IMR-90 (cell line): ENCODE results near the gene C1orf56. TPM values are rescaled to one million over a fixed set of nuclear protein-coding genes. Genes with fewer than 3 reads are reported as not detected.

ENCODE experiments used
- ATAC-seq: fragments of 200-7000 bp; cut with Tn5 transposase; 2 replicates; pipeline ENCODE4 v1.9.1; 2020; ENCODE audit warnings: low read depth, mild to moderate bottlenecking, moderate library complexity
- BruUV-seq: library from RNA; stranded (reverse); fragments of 400-500 nt; replicated peaks from 2 replicates; lab custom pipeline; 2021; lab: Mats Ljungman, UMichigan
- CTCF ChIA-PET: fragments of 300-600 bp; formaldehyde crosslinking; extraction: SDS; loops from one replicate; lab custom pipeline; 2021; ENCODE audit warnings: antibody characterized with exemption; lab: Yijun Ruan, JAX
- POLR2A ChIA-PET: fragments of 300-600 bp; sonication (Branson Sonifier 250); formaldehyde crosslinking; loops from one replicate; lab custom pipeline; 2022; ENCODE audit warnings: antibody characterized with exemption; ENCODE audit not compliant: unreplicated experiment; lab: Charles Lee
- DNase-seq: peaks from one replicate; pipeline ENCODE4 v3.0.0; 2013
- H2AFZ ChIP-seq: replicated peaks from 2 replicates; pipeline ENCODE3; 2013; ENCODE audit warnings: low read length, mild to moderate bottlenecking; ENCODE audit not compliant: poor library complexity
- H2AK5ac ChIP-seq: 2 replicates; pipeline ENCODE4 v1.6.1; 2013; ENCODE audit warnings: low read depth, low read length, inconsistent platforms
- H2AK9ac ChIP-seq: replicated peaks from 2 replicates; pipeline ENCODE3; 2013; ENCODE audit warnings: mild to moderate bottlenecking, low read depth, low read length, moderate library complexity; ENCODE audit not compliant: poor library complexity
- H2BK120ac ChIP-seq: 2 replicates; pipeline ENCODE4 v1.6.1; 2013; ENCODE audit warnings: low read depth, low read length, inconsistent platforms
- H2BK15ac ChIP-seq: 3 replicates; pipeline ENCODE4 v1.6.1; 2013; ENCODE audit warnings: low read depth, low read length, inconsistent platforms
- H2BK20ac ChIP-seq: 2 replicates; pipeline ENCODE4 v1.6.1; 2013; ENCODE audit warnings: low read depth, mild to moderate bottlenecking, inconsistent platforms, low read length, moderate library complexity
- H2BK5ac ChIP-seq: 2 replicates; pipeline ENCODE4 v1.6.1; 2013; ENCODE audit warnings: mild to moderate bottlenecking, low read depth, low read length, inconsistent platforms; ENCODE audit not compliant: poor library complexity, severe bottlenecking
- H3K14ac ChIP-seq: replicated peaks from 2 replicates; pipeline ENCODE4 v1.6.1; 2013; ENCODE audit warnings: low read depth, low read length, inconsistent platforms
- H3K18ac ChIP-seq: 2 replicates; pipeline ENCODE4 v1.6.1; 2013; ENCODE audit warnings: low read depth, low read length, control low read depth
- H3K23ac ChIP-seq: 2 replicates; pipeline ENCODE4 v1.6.1; 2013; ENCODE audit warnings: low read depth, low read length, inconsistent platforms
- H3K27ac ChIP-seq: 2 replicates; pipeline ENCODE4 v1.5.1; 2013; ENCODE audit warnings: mild to moderate bottlenecking, control low read depth, low read length; ENCODE audit not compliant: insufficient read depth
- H3K27me3 ChIP-seq: 2 replicates; pipeline ENCODE4 v1.6.1; 2013; ENCODE audit warnings: low read length; ENCODE audit not compliant: control insufficient read depth, insufficient read depth
- H3K36me3 ChIP-seq: 2 replicates; pipeline ENCODE4 v1.6.1; 2013; ENCODE audit warnings: low read length, mixed read lengths; ENCODE audit not compliant: control insufficient read depth, insufficient read depth
- H3K4ac ChIP-seq: 2 replicates; pipeline ENCODE4 v1.6.1; 2013; ENCODE audit warnings: low read depth, low read length, inconsistent platforms
- H3K4me1 ChIP-seq: 2 replicates; pipeline ENCODE4 v1.6.1; 2013; ENCODE audit warnings: low read length, mixed read lengths; ENCODE audit not compliant: control insufficient read depth, insufficient read depth
- H3K4me2 ChIP-seq: 2 replicates; pipeline ENCODE4 v1.6.1; 2013; ENCODE audit warnings: low read depth, mild to moderate bottlenecking, control low read depth, low read length, moderate library complexity
- H3K4me3 ChIP-seq: 2 replicates; pipeline ENCODE4 v1.5.1; 2013; ENCODE audit warnings: low read depth, mild to moderate bottlenecking, control low read depth, low read length, moderate library complexity; ENCODE audit not compliant: insufficient read depth
- H3K56ac ChIP-seq: 2 replicates; pipeline ENCODE4 v1.6.1; 2013; ENCODE audit warnings: low read length, inconsistent platforms; ENCODE audit not compliant: insufficient read depth; ENCODE audit errors: extremely low read depth
- H3K79me1 ChIP-seq, 2 experiments: 2 replicates each; pipeline ENCODE4 v1.6.1; 2013; ENCODE audit warnings: low read length in 2 of 2, inconsistent platforms in 1 of 2, low read depth in 1 of 2
- H3K9ac ChIP-seq: 2 replicates; pipeline ENCODE4 v1.6.1; 2013; ENCODE audit warnings: low read depth, low read length, control low read depth
- H3K9me1 ChIP-seq: 2 replicates; pipeline ENCODE4 v1.6.1; 2013; ENCODE audit warnings: low read length, inconsistent platforms; ENCODE audit not compliant: insufficient read depth
- H3K9me3 ChIP-seq: 2 replicates; pipeline ENCODE4 v1.6.1; 2013; ENCODE audit warnings: low read length; ENCODE audit not compliant: control insufficient read depth, insufficient read depth
- H4K20me1 ChIP-seq: 2 replicates; pipeline ENCODE4 v1.6.1; 2013; ENCODE audit warnings: low read length, inconsistent platforms; ENCODE audit not compliant: insufficient read depth
- H4K5ac ChIP-seq: 2 replicates; pipeline ENCODE4 v1.6.1; 2013; ENCODE audit warnings: mild to moderate bottlenecking, low read depth, low read length, control low read depth
- H4K8ac ChIP-seq, 2 experiments: 2 replicates each; pipeline ENCODE4 v1.6.1; 2013; ENCODE audit warnings: low read depth in 2 of 2, low read length in 2 of 2, control low read depth in 1 of 2, inconsistent platforms in 1 of 2
- H4K91ac ChIP-seq: 2 replicates; pipeline ENCODE4 v1.6.1; 2013; ENCODE audit warnings: low read depth, low read length, inconsistent platforms; ENCODE audit not compliant: insufficient read depth
- BHLHE40 ChIP-seq: fragments of 150-350 bp; IDR thresholded peaks from 2 replicates; pipeline ENCODE4 v1.6.1; 2016; ENCODE audit warnings: mild to moderate bottlenecking, low read depth, low read length
- ELK1 ChIP-seq: fragments of 150-350 bp; IDR thresholded peaks from 2 replicates; pipeline ENCODE4 v1.6.1; 2016; ENCODE audit warnings: low read depth, mild to moderate bottlenecking, low read length, moderate library complexity, borderline replicate concordance
- MXI1 ChIP-seq: IDR thresholded peaks from 2 replicates; pipeline ENCODE4 v1.6.1; 2012; ENCODE audit warnings: low read depth, mild to moderate bottlenecking, low read length, moderate library complexity, borderline replicate concordance
- NFE2L2 ChIP-seq: fragments of 150-350 bp; IDR thresholded peaks from 2 replicates; pipeline ENCODE4 v1.6.1; 2016; ENCODE audit warnings: low read depth, mild to moderate bottlenecking, low read length
- POLR2A ChIP-seq: IDR thresholded peaks from 2 replicates; pipeline ENCODE4 v1.6.1; 2012; ENCODE audit warnings: mild to moderate bottlenecking, low read depth, low read length
- RFX5 ChIP-seq: IDR thresholded peaks from 2 replicates; pipeline ENCODE4 v1.8.0; 2012; ENCODE audit warnings: low read depth, mild to moderate bottlenecking, low read length, moderate library complexity
- SMC3 ChIP-seq: fragments of 150-350 bp; IDR thresholded peaks from 2 replicates; pipeline ENCODE4 v1.6.1; 2016; ENCODE audit warnings: low read depth, mild to moderate bottlenecking, antibody characterized with exemption, low read length, moderate library complexity
- WGBS, 2 experiments: methylation state at CpG; one replicate each; pipeline versions ENCODE4 v1.1.5 to v1.1.7; 2013; ENCODE audit warnings: missing lambda C conversion rate in 2 of 2; ENCODE audit not compliant: insufficient read length in 1 of 2; ENCODE audit errors: extremely low coverage in 2 of 2; 5-methylcytosine and 5-hydroxymethylcytosine counted together
- dilution Hi-C: fragments of 300-500 bp; cut with HindIII; formaldehyde crosslinking; loops from one replicate; pipeline ENCODE4 v1.14.3; 2018; ENCODE audit warnings: low sequenced_read_pairs; ENCODE audit not compliant: unreplicated experiment
- in situ Hi-C: fragments of 300-500 bp; cut with MboI; formaldehyde crosslinking; loops from 3 replicates; pipeline ENCODE4 v1.14.3; 2019; ENCODE audit warnings: low sequenced_read_pairs, inconsistent platforms, mixed read lengths
- intact Hi-C: fragments of 100-400 bp; cut with micrococcal nuclease; formaldehyde crosslinking; loops from 2 replicates; pipeline ENCODE4 v1.10.0; 2022
- polyA plus RNA-seq, 3 experiments: library from polyadenylated mRNA; depleted of rRNA; stranded (reverse); fragments of >200 nt; gene quantifications; 2 replicates each; pipeline ENCODE4 v1.2.3, GENCODE V29; 2012; ENCODE audit warnings: low replicate concordance in 1 of 3
- total RNA-seq: library from RNA; depleted of rRNA; stranded (reverse); fragments of >200 nt; gene quantifications from 2 replicates; pipeline ENCODE4 v1.2.3, GENCODE V29; 2012

Gene C1orf56
- total and polyA plus RNA-seq, 2 of the 4 experiments (the other 2 are of a cell fraction), result 0.54 to 1.2 TPM

- no peak for DNase-seq
- Histone ChIP-seq H3K36me3 (peaks cover 34% of the 10 kb centered on the region), H4K5ac (no peak overlapping the region), H3K27me3 (no peaks in the 10 kb centered on the region), H3K18ac (no peak overlapping the region), H3K4me3 (no peak overlapping the region), H2AFZ (no peak overlapping the region), H4K91ac (no peak overlapping the region), H2BK20ac (no peak overlapping the region), H2AK5ac (no peak overlapping the region), H3K4me1 (peaks cover 8% of the 10 kb centered on the region), H3K9me3 (no peaks in the 10 kb centered on the region), H2BK5ac (no peak overlapping the region), H4K20me1 (peaks cover 17% of the 10 kb centered on the region; the same call in 1 of the 2 replicates), H4K8ac (no peak overlapping the region), H3K23ac (no peak overlapping the region), H3K9me1 (peaks cover 7% of the 10 kb centered on the region; the same call in 1 of the 2 replicates), H2BK15ac (no peak overlapping the region), H3K56ac (no peak overlapping the region), H3K14ac (no peak overlapping the region), H3K9ac (no peak overlapping the region), H3K4ac (no peak overlapping the region), H2AK9ac (no peak overlapping the region), H3K79me1 (peaks cover 18 to 63% of the 10 kb centered on the region in 2 experiments), H3K4me2 (no peak overlapping the region), H2BK120ac (no peak overlapping the region), H3K27ac (no peak overlapping the region)
- ATAC-seq, result no peak
- intact Hi-C loops, result no loop called here
- dilution Hi-C loops, result no loop called here
- in situ Hi-C loops, result no loop called here
- BruUV-seq, result no TSS peak
- WGBS, 2 experiments, result no CpG with 5 or more reads among the region's 2 CpGs
- TF ChIP-seq ELK1 (no peak), MXI1 (no peak), SMC3 (no peak), RFX5 (no peak), BHLHE40 (no peak), POLR2A (peak; percentile 18), NFE2L2 (no peak)
- CTCF ChIA-PET, result interaction anchor here (0.6 kb wide), 2 partner anchors 105 to 541 kb away, joined by 3 to 8 read pairs; no protein-coding TSS in a partner anchor
- POLR2A ChIA-PET, result no interaction called here
These were observed 2.6 kb downstream of the C1orf56 start for GRCh38 chr1:151050051-151050688.
